Liver (tissue), 9 donors: ENCODE results near the gene RPL29. TPM values are rescaled to one million over a fixed set of nuclear protein-coding genes. Genes with fewer than 3 reads are reported as not detected.

Experiments
- DNase-seq: peaks from one replicate; pipeline ENCODE4 v3.0.0-alpha.2; 2017; ENCODE audit warnings: low spot score
- H3K27ac ChIP-seq, 2 donors: one replicate each; pipeline ENCODE4 v1.7.0; 2013; ENCODE audit warnings: inconsistent platforms in 2 of 2, low read length in 2 of 2, control low read depth in 1 of 2, low read depth in 1 of 2, mild to moderate bottlenecking in 1 of 2
- H3K27me3 ChIP-seq, 4 donors: one replicate each; pipeline versions ENCODE4 v1.6.1 to v1.7.0; 2013; ENCODE audit warnings: low read length in 3 of 4, inconsistent platforms in 1 of 4, mild to moderate bottlenecking in 1 of 4, moderate library complexity in 1 of 4; ENCODE audit not compliant: control insufficient read depth in 4 of 4, insufficient read depth in 4 of 4
- H3K36me3 ChIP-seq, 4 donors: one replicate each; pipeline versions ENCODE4 v1.6.1 to v1.7.0; 2013; ENCODE audit warnings: low read length in 3 of 4, mild to moderate bottlenecking in 3 of 4, low read depth in 1 of 4, moderate library complexity in 1 of 4; ENCODE audit not compliant: control insufficient read depth in 4 of 4, insufficient read depth in 3 of 4
- H3K4me1 ChIP-seq, 4 donors: one replicate each; pipeline versions ENCODE4 v1.6.1 to v1.7.0; 2013; ENCODE audit warnings: low read length in 3 of 4, mild to moderate bottlenecking in 3 of 4, moderate library complexity in 1 of 4; ENCODE audit not compliant: control insufficient read depth in 4 of 4, insufficient read depth in 4 of 4
- H3K4me3 ChIP-seq, 3 donors: one replicate each; pipeline versions ENCODE4 v1.6.1 to v1.7.0; 2013; ENCODE audit warnings: low read length in 3 of 3, control low read depth in 1 of 3, low read depth in 1 of 3, mild to moderate bottlenecking in 1 of 3
- H3K9ac ChIP-seq, 2 donors: one replicate each; pipeline ENCODE4 v1.7.0; 2013; ENCODE audit warnings: low read length in 2 of 2, mild to moderate bottlenecking in 2 of 2, moderate library complexity in 2 of 2, control low read depth in 1 of 2, low read depth in 1 of 2
- H3K9me3 ChIP-seq, 4 donors: one replicate each; pipeline versions ENCODE4 v1.6.1 to v1.7.0; 2013; ENCODE audit warnings: low read length in 3 of 4; ENCODE audit not compliant: control insufficient read depth in 4 of 4
- FOXA1 ChIP-seq: IDR thresholded peaks from 2 replicates; pipeline ENCODE4 v1.6.1; 2016; ENCODE audit warnings: antibody characterized with exemption
- FOXA2 ChIP-seq: IDR thresholded peaks from 2 replicates; pipeline ENCODE4 v1.6.1; 2016; ENCODE audit warnings: antibody characterized with exemption
- GABPA ChIP-seq, 2 donors: IDR thresholded peaks in 1 of 2; conservative IDR thresholded peaks in 1 of 2; 2 replicates each; pipeline ENCODE4 v1.6.1; 2016; ENCODE audit warnings: antibody characterized with exemption in 2 of 2, mild to moderate bottlenecking in 1 of 2, moderate library complexity in 1 of 2
- HNF4A ChIP-seq, 2 donors: conservative IDR thresholded peaks; 2 replicates each; pipeline ENCODE4 v1.6.1; 2016; ENCODE audit warnings: antibody characterized with exemption in 2 of 2, mild to moderate bottlenecking in 2 of 2
- NR2F2 ChIP-seq: IDR thresholded peaks from 2 replicates; pipeline ENCODE4 v1.6.1; 2016; ENCODE audit warnings: antibody characterized with exemption
- RAD21 ChIP-seq, 2 donors: IDR thresholded peaks; 2 replicates each; pipeline ENCODE4 v1.6.1; 2016; ENCODE audit warnings: antibody characterized with exemption in 2 of 2, mild to moderate bottlenecking in 2 of 2
- RXRA ChIP-seq, 2 donors: IDR thresholded peaks; 2 replicates each; pipeline ENCODE4 v1.6.1; 2017 to 2018; ENCODE audit warnings: antibody characterized with exemption in 2 of 2, mild to moderate bottlenecking in 1 of 2
- TAF1 ChIP-seq: conservative IDR thresholded peaks from 2 replicates; pipeline ENCODE4 v1.6.1; 2016; ENCODE audit warnings: antibody characterized with exemption, mild to moderate bottlenecking
- YY1 ChIP-seq: IDR thresholded peaks from 2 replicates; pipeline ENCODE4 v1.6.1; 2016; ENCODE audit warnings: antibody characterized with exemption, mild to moderate bottlenecking
- WGBS: extraction: QIAGEN DNeasy Blood & Tissue Kit; methylation state at CpG from one replicate; pipeline ENCODE4 v1.1.7; 2013; 5-methylcytosine and 5-hydroxymethylcytosine counted together
- polyA plus RNA-seq, 2 donors: library from polyadenylated mRNA; stranded (reverse) in 1 of 2; unstranded in 1 of 2; fragments of 200-250 nt in 1 of 2; fragments of >200 nt in 1 of 2; fragmentation: Nextera tagmentation in 1 of 2; extraction: Ambion mirVana in 1 of 2; gene quantifications; one replicate each; pipeline versions ENCODE4 v1.2.1 to v1.2.3, GENCODE V29; 2013 to 2015
- total RNA-seq, 2 donors: library from RNA; depleted of rRNA; stranded (reverse); fragments of >200 nt; gene quantifications; one replicate each; pipeline ENCODE4 v1.2.3, GENCODE V29; 2014
- TF ChIP-seq, protein P1 (sequence below): IDR thresholded peaks from 2 replicates; pipeline ENCODE4 v1.6.1; 2016; ENCODE audit warnings: antibody characterized with exemption, mild to moderate bottlenecking
- TF ChIP-seq, protein P2 (sequence below): IDR thresholded peaks from 2 replicates; pipeline ENCODE4 v1.6.1; 2016; ENCODE audit warnings: antibody characterized with exemption
- TF ChIP-seq, protein P3 (sequence below): IDR thresholded peaks from 2 replicates; pipeline ENCODE4 v1.6.1; 2016; ENCODE audit warnings: antibody characterized with exemption
- TF ChIP-seq, protein P4 (sequence below): IDR thresholded peaks from 2 replicates; pipeline ENCODE4 v1.6.1; 2016; ENCODE audit warnings: antibody characterized with exemption
- donor health status: healthy.
- donor health status: healthy.
- donor health status: healthy.
- donor health status: healthy.
- donor health status: healthy.

RPL29 gene
- total and polyA plus RNA-seq, 4 donors = 292 to 789 (median 388) TPM

DNA sequence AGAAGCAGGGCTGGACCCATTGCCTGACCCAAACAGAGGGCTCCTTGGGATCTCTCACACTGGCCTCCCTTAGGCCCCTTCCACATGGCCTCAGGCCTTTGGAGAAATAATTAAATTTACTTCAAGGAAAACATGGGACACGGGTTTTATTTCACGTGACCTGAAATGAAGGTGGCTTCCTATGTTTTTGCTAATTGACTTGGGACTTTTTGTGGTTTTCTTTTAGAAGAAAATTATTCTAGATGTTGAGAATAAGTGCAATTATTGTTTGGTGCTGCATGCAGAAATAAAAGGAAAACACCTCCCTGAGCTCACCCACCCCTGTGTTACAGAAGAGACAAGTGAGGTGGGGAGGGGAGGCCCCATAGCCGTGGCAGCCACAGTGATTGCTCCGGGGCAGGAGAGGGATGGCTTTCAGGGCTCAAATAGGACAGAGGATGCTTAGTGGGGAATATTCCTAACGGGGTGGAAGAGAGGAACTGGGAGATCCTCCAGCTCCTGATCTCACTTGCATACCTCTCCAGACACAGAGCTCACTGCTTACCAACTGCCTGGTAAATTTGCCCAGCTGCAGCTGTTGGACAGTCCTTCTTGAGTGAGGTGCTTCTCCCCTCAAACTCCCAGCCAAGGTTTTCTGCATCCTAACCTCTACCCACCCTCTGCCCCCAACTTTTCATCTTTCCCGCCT is 29.2 kb upstream of the RPL29 start (continued):
- TF ChIP-seq, protein P1, sequence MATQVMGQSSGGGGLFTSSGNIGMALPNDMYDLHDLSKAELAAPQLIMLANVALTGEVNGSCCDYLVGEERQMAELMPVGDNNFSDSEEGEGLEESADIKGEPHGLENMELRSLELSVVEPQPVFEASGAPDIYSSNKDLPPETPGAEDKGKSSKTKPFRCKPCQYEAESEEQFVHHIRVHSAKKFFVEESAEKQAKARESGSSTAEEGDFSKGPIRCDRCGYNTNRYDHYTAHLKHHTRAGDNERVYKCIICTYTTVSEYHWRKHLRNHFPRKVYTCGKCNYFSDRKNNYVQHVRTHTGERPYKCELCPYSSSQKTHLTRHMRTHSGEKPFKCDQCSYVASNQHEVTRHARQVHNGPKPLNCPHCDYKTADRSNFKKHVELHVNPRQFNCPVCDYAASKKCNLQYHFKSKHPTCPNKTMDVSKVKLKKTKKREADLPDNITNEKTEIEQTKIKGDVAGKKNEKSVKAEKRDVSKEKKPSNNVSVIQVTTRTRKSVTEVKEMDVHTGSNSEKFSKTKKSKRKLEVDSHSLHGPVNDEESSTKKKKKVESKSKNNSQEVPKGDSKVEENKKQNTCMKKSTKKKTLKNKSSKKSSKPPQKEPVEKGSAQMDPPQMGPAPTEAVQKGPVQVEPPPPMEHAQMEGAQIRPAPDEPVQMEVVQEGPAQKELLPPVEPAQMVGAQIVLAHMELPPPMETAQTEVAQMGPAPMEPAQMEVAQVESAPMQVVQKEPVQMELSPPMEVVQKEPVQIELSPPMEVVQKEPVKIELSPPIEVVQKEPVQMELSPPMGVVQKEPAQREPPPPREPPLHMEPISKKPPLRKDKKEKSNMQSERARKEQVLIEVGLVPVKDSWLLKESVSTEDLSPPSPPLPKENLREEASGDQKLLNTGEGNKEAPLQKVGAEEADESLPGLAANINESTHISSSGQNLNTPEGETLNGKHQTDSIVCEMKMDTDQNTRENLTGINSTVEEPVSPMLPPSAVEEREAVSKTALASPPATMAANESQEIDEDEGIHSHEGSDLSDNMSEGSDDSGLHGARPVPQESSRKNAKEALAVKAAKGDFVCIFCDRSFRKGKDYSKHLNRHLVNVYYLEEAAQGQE = no peak
- TF ChIP-seq GABPA (IDR thresholded peaks at IDR 0.05 in 1 of 2, conservative IDR thresholded peaks at IDR 0.05 in 1 of 2) (no peak), NR2F2 (no peak), YY1 (no peak), FOXA2 (no peak), RAD21 (IDR thresholded peaks at IDR 0.05) (no peak), FOXA1 (no peak), RXRA (IDR thresholded peaks at IDR 0.05) (no peak), HNF4A (conservative IDR thresholded peaks at IDR 0.05) (no peak)
- TF ChIP-seq, protein P2, sequence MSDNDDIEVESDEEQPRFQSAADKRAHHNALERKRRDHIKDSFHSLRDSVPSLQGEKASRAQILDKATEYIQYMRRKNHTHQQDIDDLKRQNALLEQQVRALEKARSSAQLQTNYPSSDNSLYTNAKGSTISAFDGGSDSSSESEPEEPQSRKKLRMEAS = no peak
- TF ChIP-seq, protein P3, sequence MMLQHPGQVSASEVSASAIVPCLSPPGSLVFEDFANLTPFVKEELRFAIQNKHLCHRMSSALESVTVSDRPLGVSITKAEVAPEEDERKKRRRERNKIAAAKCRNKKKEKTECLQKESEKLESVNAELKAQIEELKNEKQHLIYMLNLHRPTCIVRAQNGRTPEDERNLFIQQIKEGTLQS = no peak

DNA sequence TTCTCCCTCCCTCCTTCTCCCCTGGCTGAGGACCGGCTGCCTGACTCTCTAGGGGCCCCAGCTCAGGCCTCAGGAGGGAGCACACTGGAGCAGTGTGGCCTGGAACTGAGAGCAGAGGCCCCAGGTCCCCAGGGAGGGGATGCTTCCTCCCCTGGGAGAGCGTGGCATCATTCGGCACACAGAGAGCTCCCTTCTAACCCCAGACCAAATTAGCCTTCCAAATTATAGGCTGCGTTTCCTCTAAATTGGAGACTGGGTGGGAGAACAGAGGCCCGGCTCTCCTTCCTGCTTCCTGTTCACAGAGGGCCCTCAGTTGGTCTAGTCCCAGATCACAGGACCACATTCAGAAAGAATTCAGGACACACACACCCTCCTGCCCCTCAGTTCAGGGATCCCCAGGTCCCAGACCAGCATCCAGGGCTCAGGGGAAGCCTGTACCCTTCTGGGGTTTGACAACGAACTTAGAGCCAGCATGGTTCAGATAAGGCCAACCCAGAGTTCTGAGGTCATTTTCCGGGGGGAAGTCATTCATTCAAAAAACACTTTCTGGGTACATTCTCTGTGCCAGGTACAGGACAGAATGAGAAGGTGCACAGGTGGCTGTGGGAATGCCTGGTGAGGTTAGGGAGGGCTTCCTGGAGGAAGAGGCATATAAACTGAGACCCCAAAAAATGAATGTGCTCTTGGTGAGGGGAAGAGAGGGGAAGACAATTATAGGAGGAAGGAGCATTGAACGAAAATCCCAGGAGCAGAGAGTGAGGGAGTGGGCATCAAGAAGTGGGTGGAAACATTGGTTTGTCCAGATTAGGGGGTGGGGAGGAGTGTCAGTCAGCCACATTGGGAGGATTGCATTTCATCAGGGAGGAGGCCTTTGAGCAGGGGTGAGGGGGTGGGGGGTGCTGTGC is 28.4 kb upstream of the RPL29 start:
- 77% methylated on average over 8 of the region's 8 CpGs for WGBS
- no peak for DNase-seq
- Histone ChIP-seq H3K9me3 (no peaks in the 10 kb centered on the region), H3K4me3 (no peak overlapping the region), H3K27me3 (no peaks in the 10 kb centered on the region), H3K4me1 (peaks cover 0 to 3% (median 0%) of the 10 kb centered on the region in 4 donors), H3K9ac (no peak overlapping the region), H3K36me3 (no peaks in the 10 kb centered on the region), H3K27ac (no peak overlapping the region)
- no peak for TF ChIP-seq RAD21 (IDR thresholded peaks at IDR 0.05)
- no peak for TF ChIP-seq GABPA (IDR thresholded peaks at IDR 0.05 in 1 of 2, conservative IDR thresholded peaks at IDR 0.05 in 1 of 2)
- no peak for TF ChIP-seq FOXA2
- TF ChIP-seq, protein P2 = no peak
- TF ChIP-seq YY1 = no peak
- TF ChIP-seq TAF1 = no peak
- TF ChIP-seq NR2F2 = no peak
- TF ChIP-seq, protein P4, sequence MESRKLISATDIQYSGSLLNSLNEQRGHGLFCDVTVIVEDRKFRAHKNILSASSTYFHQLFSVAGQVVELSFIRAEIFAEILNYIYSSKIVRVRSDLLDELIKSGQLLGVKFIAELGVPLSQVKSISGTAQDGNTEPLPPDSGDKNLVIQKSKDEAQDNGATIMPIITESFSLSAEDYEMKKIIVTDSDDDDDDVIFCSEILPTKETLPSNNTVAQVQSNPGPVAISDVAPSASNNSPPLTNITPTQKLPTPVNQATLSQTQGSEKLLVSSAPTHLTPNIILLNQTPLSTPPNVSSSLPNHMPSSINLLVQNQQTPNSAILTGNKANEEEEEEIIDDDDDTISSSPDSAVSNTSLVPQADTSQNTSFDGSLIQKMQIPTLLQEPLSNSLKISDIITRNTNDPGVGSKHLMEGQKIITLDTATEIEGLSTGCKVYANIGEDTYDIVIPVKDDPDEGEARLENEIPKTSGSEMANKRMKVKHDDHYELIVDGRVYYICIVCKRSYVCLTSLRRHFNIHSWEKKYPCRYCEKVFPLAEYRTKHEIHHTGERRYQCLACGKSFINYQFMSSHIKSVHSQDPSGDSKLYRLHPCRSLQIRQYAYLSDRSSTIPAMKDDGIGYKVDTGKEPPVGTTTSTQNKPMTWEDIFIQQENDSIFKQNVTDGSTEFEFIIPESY = no peak
- TF ChIP-seq FOXA1 = no peak
